Activated naive CD4-positive, alpha-beta T cell treated with anti-CD3 and anti-CD28 coated beads for 36 hours (primary cell): Measurements from ENCODE around the gene ADAM12. TPM values are rescaled to one million over a fixed set of nuclear protein-coding genes. Genes with fewer than 3 reads are reported as not detected.

Experiments used
- CTCF ChIA-PET: fragments of 350-600 bp; sonication (Branson Sonifier 250); formaldehyde crosslinking; loops from one replicate; lab custom pipeline; 2021; ENCODE audit warnings: antibody characterized with exemption; lab: Charles Lee
- DNase-seq: peaks from one replicate; pipeline ENCODE4 v3.0.0-alpha.2; 2020
- H3K27ac Mint-ChIP-seq: one replicate; pipeline ENCODE4 v1.8.0; 2021; ENCODE audit warnings: mild to moderate bottlenecking, mixed read lengths
- H3K27me3 Mint-ChIP-seq: one replicate; pipeline ENCODE4 v1.8.0; 2021; ENCODE audit warnings: low read depth, mixed read lengths
- H3K36me3 Mint-ChIP-seq: one replicate; pipeline ENCODE4 v1.8.0; 2021; ENCODE audit warnings: low read depth, mixed read lengths
- H3K4me1 Mint-ChIP-seq: one replicate; pipeline ENCODE4 v1.8.0; 2021; ENCODE audit warnings: low read depth, mixed read lengths
- H3K4me3 Mint-ChIP-seq: one replicate; pipeline ENCODE4 v1.8.0; 2021; ENCODE audit warnings: mild to moderate bottlenecking, moderate library complexity, mixed read lengths
- H3K9me3 Mint-ChIP-seq: one replicate; pipeline ENCODE4 v1.8.0; 2021; ENCODE audit warnings: mixed read lengths
- intact Hi-C: fragments of 100-400 bp; cut with micrococcal nuclease; formaldehyde crosslinking; loops from one replicate; pipeline ENCODE4 v1.15.1; 2023
- total RNA-seq, 2 experiments: library from RNA; stranded (reverse); gene quantifications; one replicate each; pipeline ENCODE4 v1.2.3, GENCODE V29; 2021

ADAM12 gene
- total RNA-seq, 2 experiments from 2014 or later, result not detected

- intact Hi-C loops, result no loop called here
- Mint-ChIP-seq H3K9me3 (no peaks in the 10 kb centered on the region), H3K27me3 (no peaks in the 10 kb centered on the region), H3K4me3 (no peak overlapping the region), H3K36me3 (no peaks in the 10 kb centered on the region), H3K4me1 (peaks cover 4% of the 10 kb centered on the region), H3K27ac (no peak overlapping the region)
- DNase-seq, result no peak
- CTCF ChIA-PET, result no interaction called here
Measured at GRCh38 chr10:126135177-126135576, 253.1 kb downstream of the ADAM12 start.

DNA sequence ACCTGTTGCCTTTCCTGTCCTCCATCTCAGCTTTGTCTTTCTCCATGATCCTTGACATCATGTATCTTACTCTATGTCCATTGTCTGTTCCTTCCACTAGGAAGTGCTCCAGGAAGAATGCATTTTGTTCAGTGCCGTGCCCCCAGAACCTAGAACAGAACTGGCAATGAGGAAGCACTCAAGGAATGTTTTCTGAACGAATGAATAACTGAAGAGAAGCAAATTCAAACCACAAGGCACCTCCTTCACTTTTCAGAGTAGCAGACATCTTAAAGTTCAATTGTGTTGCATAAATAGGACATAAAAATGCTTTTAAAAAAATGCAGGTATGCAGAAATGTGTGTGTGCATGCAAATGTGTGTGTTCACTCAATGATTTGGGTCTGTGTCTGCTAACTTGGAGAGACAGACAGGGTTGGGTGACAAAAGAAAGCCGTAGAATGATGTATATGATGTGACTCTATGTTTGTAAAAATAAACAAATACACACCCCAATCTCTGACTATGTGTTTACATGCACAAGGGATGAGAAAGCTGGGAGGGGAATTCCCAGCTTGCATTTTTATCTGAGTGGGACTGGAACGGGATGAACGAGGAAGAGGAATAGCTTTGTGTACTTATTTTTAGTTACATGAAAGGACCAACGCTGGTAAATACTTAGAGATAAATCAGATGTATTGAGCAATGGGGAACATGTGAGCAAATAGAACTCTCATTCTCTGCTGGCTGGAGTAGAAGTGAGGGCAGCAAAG lies 254.2 kb downstream of the ADAM12 start:
- Mint-ChIP-seq H3K4me3 (no peak overlapping the region), H3K4me1 (peaks cover 4% of the 10 kb centered on the region), H3K9me3 (no peaks in the 10 kb centered on the region), H3K27ac (no peak overlapping the region), H3K27me3 (no peaks in the 10 kb centered on the region), H3K36me3 (no peaks in the 10 kb centered on the region)
- intact Hi-C loops, result no loop called here
- DNase-seq, result no peak
- CTCF ChIA-PET, result no interaction called here

DNA sequence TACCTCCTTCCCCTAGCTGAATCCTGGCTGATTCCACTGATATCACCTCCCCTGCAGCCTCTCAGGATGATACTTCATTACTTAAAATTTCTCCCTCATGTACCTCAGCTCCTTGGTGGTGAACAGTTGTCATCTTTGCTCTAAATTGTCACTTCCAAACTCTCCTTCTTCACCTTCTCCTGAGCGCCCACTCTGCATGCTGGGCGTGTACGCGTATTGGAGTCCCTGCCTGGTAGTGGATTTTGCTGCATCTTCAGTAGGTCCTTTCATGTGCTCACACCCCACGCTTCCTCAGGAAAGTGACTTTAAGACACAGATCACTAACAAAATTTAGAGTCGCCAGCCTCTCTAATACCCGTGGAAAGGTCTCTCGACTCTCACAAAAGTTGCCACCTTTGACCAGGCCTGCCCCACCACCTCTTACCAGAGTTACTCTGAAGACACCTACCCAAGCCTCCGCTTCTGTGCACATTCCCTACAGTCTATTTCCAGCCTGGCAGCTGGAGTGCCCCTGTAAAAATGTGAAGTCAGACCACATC lies 255.1 kb downstream of the ADAM12 start:
- CTCF ChIA-PET, result no interaction called here

DNA sequence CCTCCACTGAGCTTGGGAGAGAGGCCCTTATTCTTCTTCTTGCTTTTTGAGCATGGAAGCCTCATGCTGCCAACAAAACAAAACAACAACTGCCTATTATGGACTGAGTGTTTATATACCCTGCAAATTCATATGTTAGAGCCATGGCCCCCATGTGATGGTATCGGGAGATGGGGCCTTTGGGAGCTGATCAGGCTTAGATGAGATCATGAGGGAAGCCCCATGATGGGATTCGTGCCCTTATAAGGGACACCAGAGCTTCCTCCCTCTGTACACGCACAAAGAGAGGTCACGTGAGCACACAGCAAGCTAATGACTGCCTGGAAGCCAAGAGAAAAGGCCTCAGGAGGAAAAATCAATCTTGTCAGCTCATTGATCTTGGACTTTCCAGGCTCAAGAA lies 256.9 kb downstream of the ADAM12 start:
- no peak overlapping the region for H3K27ac Mint-ChIP-seq
- H3K36me3 Mint-ChIP-seq, result no peaks in the 10 kb centered on the region
- H3K4me1 Mint-ChIP-seq, result peaks cover 4% of the 10 kb centered on the region
- CTCF ChIA-PET, result interaction anchor here (0.6 kb wide), 1 partner anchor 936 kb away, joined by 3 read pairs; no protein-coding TSS in a partner anchor
- peaks cover 4% of the 10 kb centered on the region for H3K9me3 Mint-ChIP-seq
- DNase-seq, result no peak
- intact Hi-C loops, result no loop called here
- no peaks in the 10 kb centered on the region for H3K27me3 Mint-ChIP-seq
- H3K4me3 Mint-ChIP-seq, result no peak overlapping the region

More for the DNA sequence above, 255.1 kb downstream of the ADAM12 start:
- Mint-ChIP-seq H3K27ac (no peak overlapping the region), H3K27me3 (no peaks in the 10 kb centered on the region), H3K4me3 (no peak overlapping the region), H3K9me3 (peaks cover 4% of the 10 kb centered on the region), H3K4me1 (peaks cover 4% of the 10 kb centered on the region), H3K36me3 (no peaks in the 10 kb centered on the region)
- no peak for DNase-seq
- intact Hi-C loops, result no loop called here

DNA sequence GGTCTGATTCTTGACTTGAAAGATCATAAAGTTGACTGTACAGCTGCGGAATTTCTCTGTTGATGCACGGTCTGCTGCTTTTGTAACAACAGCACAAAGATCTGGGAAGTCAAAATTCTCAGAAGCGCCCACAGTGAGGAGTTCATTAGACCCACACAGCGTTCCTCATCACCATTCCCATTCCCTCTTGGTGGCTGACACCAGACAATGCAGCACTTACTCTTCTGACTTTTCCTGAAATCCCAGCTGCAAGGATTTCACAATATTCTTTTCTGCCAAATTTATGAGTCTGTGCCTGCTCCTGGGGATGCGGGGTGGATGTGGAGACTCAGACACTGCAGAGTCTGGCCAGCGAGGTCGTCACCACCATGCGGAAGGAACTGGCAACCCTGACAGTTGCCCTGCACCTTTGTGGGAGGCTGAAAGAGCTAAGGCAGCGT lies 258.0 kb downstream of the ADAM12 start:
- Mint-ChIP-seq H3K9me3 (peaks cover 4% of the 10 kb centered on the region), H3K27ac (no peak overlapping the region), H3K27me3 (no peaks in the 10 kb centered on the region), H3K4me3 (no peak overlapping the region), H3K36me3 (no peaks in the 10 kb centered on the region), H3K4me1 (no peaks in the 10 kb centered on the region)
- intact Hi-C loops, result no loop called here
- CTCF ChIA-PET, result interaction anchor here (0.7 kb wide), 1 partner anchor 18 kb away, joined by 3 read pairs; no protein-coding TSS in a partner anchor
- DNase-seq, result no peak

GRCh38 chr10:126129026-126129425 lies 259.3 kb downstream of the ADAM12 start:
- Mint-ChIP-seq H3K27me3 (no peaks in the 10 kb centered on the region), H3K4me3 (no peak overlapping the region), H3K36me3 (no peaks in the 10 kb centered on the region), H3K9me3 (peaks cover 4% of the 10 kb centered on the region), H3K27ac (no peak overlapping the region), H3K4me1 (no peaks in the 10 kb centered on the region)
- no peak for DNase-seq
- intact Hi-C loops, result no loop called here
- CTCF ChIA-PET, result no interaction called here

DNA sequence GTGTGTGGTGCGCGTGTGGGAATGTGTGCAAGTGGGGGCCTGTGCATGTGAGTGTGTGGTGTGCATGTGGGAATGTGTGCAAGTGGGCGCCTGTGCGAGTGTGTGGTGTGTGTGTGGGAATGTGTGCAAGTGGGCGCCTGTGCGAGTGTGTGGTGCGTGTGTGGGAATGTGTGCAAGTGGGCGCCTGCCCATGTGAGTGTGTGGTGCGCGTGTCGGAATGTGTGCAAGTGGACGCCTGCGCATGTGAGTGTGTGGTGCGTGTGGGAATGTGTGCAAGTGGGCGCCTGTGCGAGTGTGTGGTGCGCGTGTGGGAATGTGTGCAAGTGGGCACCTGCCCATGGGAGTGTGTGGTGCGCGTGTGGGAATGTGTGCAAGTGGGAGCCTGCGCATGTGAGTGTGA lies 259.7 kb downstream of the ADAM12 start:
- DNase-seq, result no peak
- CTCF ChIA-PET, result no interaction called here
- Mint-ChIP-seq H3K27me3 (no peaks in the 10 kb centered on the region), H3K9me3 (peaks cover 4% of the 10 kb centered on the region), H3K4me3 (no peak overlapping the region), H3K4me1 (no peaks in the 10 kb centered on the region), H3K36me3 (no peaks in the 10 kb centered on the region), H3K27ac (no peak overlapping the region)
- intact Hi-C loops, result no loop called here

DNA sequence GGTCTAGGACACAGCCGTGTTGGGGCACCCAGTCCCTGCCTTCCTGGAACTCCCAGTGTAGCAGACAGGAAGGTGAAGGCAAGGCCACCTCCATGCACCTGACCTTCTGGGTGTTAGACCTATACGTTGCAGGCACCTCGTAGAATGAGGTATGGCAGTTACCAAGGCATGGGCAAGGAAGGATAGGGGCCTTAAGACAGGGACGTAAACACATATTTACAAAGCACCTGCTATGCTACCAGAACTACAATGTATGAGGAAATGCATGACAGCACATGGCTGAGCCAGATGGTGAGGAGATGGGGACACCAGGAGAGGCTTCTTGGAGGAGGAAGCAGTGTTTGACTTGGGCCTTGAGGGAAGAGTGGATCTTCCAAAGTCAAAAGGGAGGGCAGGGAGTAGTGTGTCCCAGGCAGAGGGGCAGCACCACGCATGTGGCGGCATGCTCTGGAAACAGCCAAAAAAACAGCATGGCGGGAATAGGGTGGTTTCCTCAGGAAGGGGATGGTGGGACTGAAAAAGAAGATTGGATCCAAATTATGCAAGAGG lies 260.7 kb downstream of the ADAM12 start:
- no peak overlapping the region for H3K4me3 Mint-ChIP-seq
- DNase-seq, result no peak
- CTCF ChIA-PET, result no interaction called here
- peaks cover 4% of the 10 kb centered on the region for H3K9me3 Mint-ChIP-seq
- intact Hi-C loops, result no loop called here
- no peak overlapping the region for H3K27ac Mint-ChIP-seq
- H3K36me3 Mint-ChIP-seq, result no peaks in the 10 kb centered on the region
- no peaks in the 10 kb centered on the region for H3K4me1 Mint-ChIP-seq
- no peaks in the 10 kb centered on the region for H3K27me3 Mint-ChIP-seq

DNA sequence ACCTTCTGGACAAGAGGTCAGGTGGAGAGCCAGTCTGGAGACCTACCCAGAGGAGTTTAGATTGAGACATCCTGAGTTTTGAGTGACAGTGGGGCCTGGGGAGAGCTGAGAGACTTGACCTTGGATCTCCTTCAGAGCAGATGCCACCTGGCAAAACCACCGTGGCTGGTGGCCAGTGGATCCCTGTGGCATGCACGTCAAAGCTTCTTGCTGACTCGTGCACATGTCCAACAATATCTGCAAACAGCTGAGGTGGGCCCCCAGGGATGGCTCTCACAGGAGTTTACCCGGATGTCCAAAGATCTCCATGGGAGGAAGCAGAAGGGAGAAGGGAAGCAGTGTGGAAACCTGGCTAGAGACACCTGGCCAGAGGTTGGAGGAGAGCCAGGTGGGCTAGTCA lies 261.4 kb downstream of the ADAM12 start:
- H3K36me3 Mint-ChIP-seq, result no peaks in the 10 kb centered on the region
- CTCF ChIA-PET, result no interaction called here
- no peak overlapping the region for H3K27ac Mint-ChIP-seq
- no peak for DNase-seq
- H3K4me3 Mint-ChIP-seq, result no peak overlapping the region
- H3K9me3 Mint-ChIP-seq, result peaks cover 4% of the 10 kb centered on the region
- H3K27me3 Mint-ChIP-seq, result no peaks in the 10 kb centered on the region
- no peaks in the 10 kb centered on the region for H3K4me1 Mint-ChIP-seq
- intact Hi-C loops, result no loop called here

DNA sequence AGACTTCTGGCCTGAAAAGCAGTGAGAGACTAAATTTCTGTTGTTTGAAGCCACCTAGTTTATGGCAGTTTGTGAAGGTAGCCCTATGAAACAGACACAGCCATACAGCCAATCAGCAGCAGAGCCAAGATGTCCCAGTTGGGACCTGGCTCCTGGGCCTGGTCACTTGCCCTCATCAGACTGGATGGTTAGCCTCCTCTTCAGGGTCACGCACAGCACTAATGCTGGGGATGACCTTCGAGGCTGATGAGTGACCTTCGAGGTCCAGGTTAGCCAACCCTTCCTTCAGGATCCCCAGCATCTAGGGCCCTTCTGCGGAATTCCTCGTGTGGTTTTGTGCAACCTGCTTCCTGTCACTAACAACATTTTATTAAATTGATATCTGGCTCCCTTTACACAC lies 262.3 kb downstream of the ADAM12 start:
- no peaks in the 10 kb centered on the region for H3K27me3 Mint-ChIP-seq
- H3K4me3 Mint-ChIP-seq, result no peak overlapping the region
- no peak overlapping the region for H3K27ac Mint-ChIP-seq
- no peaks in the 10 kb centered on the region for H3K4me1 Mint-ChIP-seq
- H3K36me3 Mint-ChIP-seq, result no peaks in the 10 kb centered on the region
- CTCF ChIA-PET, result no interaction called here
- no peak for DNase-seq
- H3K9me3 Mint-ChIP-seq, result peaks cover 4% of the 10 kb centered on the region
- intact Hi-C loops, result no loop called here

DNA sequence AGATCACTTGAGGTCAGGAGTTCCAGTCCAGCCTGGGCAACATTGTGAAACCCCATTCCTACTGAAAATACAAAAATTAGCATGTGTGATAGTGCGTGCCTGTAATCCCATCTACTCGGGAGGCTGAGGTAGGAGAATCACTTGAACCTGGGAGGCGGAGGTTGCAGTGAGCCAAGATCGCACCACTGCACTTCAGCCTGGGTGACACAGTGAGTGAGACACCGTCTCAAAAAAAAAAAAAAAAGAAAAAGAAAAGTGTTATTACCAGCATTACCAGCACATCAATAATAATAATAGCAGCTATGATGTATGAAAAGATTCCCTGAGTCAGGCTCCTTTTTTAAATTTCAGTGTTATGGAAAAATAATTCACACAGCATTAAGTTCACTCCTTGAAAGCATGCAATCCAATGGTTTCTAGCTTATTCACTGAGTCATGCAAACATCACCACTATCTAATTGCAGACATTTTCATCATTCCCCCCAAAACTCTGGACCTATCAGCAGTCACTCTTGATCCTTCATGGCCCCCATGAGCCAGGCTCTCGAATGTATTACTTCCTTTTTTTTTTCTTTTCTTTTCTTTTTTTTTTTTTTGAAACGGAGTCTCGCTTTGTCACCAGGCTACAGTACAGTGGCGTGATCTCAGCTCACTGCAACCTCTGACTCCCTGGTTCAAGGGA lies 263.5 kb downstream of the ADAM12 start:
- CTCF ChIA-PET, result interaction anchor here (0.6 kb wide), 1 partner anchor 899 kb away, joined by 3 read pairs; no protein-coding TSS in a partner anchor
- Mint-ChIP-seq H3K27me3 (no peaks in the 10 kb centered on the region), H3K27ac (no peak overlapping the region), H3K4me3 (no peak overlapping the region), H3K4me1 (no peaks in the 10 kb centered on the region), H3K9me3 (peaks cover 4% of the 10 kb centered on the region), H3K36me3 (no peaks in the 10 kb centered on the region)
- DNase-seq, result no peak
- intact Hi-C loops, result no loop called here

GRCh38 chr10:126124046-126124445 lies 264.2 kb downstream of the ADAM12 start:
- H3K36me3 Mint-ChIP-seq, result no peaks in the 10 kb centered on the region
- DNase-seq, result no peak
- H3K4me3 Mint-ChIP-seq, result no peak overlapping the region
- CTCF ChIA-PET, result no interaction called here
- H3K27ac Mint-ChIP-seq, result no peak overlapping the region
- H3K27me3 Mint-ChIP-seq, result no peaks in the 10 kb centered on the region
- H3K4me1 Mint-ChIP-seq, result no peaks in the 10 kb centered on the region
- H3K9me3 Mint-ChIP-seq, result peaks cover 4% of the 10 kb centered on the region
- intact Hi-C loops, result no loop called here
